GM13977 (cell line): Measurements from ENCODE around the gene TOPORS.

ENCODE experiments used
- DNase-seq: peaks from one replicate; pipeline ENCODE4 v3.0.0; 2012; ENCODE audit warnings: low spot score
- CTCF ChIP-seq: IDR thresholded peaks from 2 replicates; pipeline ENCODE4 v1.5.1; 2012; ENCODE audit warnings: mild to moderate bottlenecking, control low read depth; ENCODE audit not compliant: insufficient read depth; ENCODE audit errors: extremely low read depth, missing control alignments
- in situ Hi-C: fragments of 300-500 bp; cut with MboI; formaldehyde crosslinking; loops from one replicate; pipeline ENCODE4 v1.12.0; 2022; ENCODE audit warnings: low sequenced_read_pairs, low pct_unique_long_range_greater_than_20kb, mixed read lengths, inconsistent platforms; ENCODE audit not compliant: unreplicated experiment

TOPORS gene

GRCh38 chr9:32570262-32570661, 17.9 kb upstream of the TOPORS start:
- no peak for TF ChIP-seq CTCF
- no peak for DNase-seq
- in situ Hi-C loops: loop anchor here (10.0 to 25.0 kb wide), 2 partner anchors 108 to 405 kb away; no protein-coding TSS in a partner anchor

GRCh38 chr9:32566770-32567169, 14.4 kb upstream of the TOPORS start:
- TF ChIP-seq CTCF: no peak
- in situ Hi-C loops: loop anchor here (25.0 kb wide), 1 partner anchor 104 kb away; no protein-coding TSS in a partner anchor
- no peak for DNase-seq

GRCh38 chr9:32565967-32566366, 13.6 kb upstream of the TOPORS start:
- no peak for TF ChIP-seq CTCF
- in situ Hi-C loops: loop anchor here (25.0 kb wide), 1 partner anchor 104 kb away; no protein-coding TSS in a partner anchor

GRCh38 chr9:32558408-32558934, 6.1 kb upstream of the TOPORS start:
- DNase-seq: no peak
- in situ Hi-C loops: loop anchor here (25.0 kb wide), 1 partner anchor 96 kb away; no protein-coding TSS in a partner anchor
- TF ChIP-seq CTCF: no peak

More at GRCh38 chr9:32565967-32566366, 13.6 kb upstream of the TOPORS start:
- DNase-seq: no peak

- in situ Hi-C loops: loop anchor here (25.0 kb wide), 1 partner anchor 92 kb away; no protein-coding TSS in a partner anchor
- DNase-seq: no peak
- TF ChIP-seq CTCF: no peak
These were observed 2.2 kb upstream of the TOPORS start for GRCh38 chr9:32554591-32554990.

GRCh38 chr9:32554107-32554506, 1.7 kb upstream of the TOPORS start:
- in situ Hi-C loops: loop anchor here (25.0 kb wide), 1 partner anchor 92 kb away; no protein-coding TSS in a partner anchor
- no peak for DNase-seq
- TF ChIP-seq CTCF: no peak
